ENCODE measurements around the gene ITGA1. TPM values are rescaled to one million over a fixed set of nuclear protein-coding genes. Genes with fewer than 3 reads are reported as not detected.
A peak's percentile ranks its signal among the peaks of the same experiment; 100 is the strongest.

ITGA1 gene
- total and polyA plus RNA-seq, 2 of the 8 experiments (the other 6 are each of a cell fraction or from before 2014, with no cell fraction given): 2.3 to 9.0 TPM

GRCh38 chr5:52788505-52788821, 747 bp downstream of the ITGA1 start:
- Histone ChIP-seq H3K9me3 (ENCODE audit: insufficient read depth in 2 of 2, low read depth in 1 of 2, low read length in 1 of 2) (no peaks in the 10 kb centered on the region), H2AK5ac (ENCODE audit: low read depth, low read length) (no peak overlapping the region), H3K23ac (ENCODE audit: insufficient read length) (no peak overlapping the region), H3K18ac (ENCODE audit: extremely low read depth, low read length) (no peak overlapping the region), H2AFZ (ENCODE audit: low read length) (0 out of 2 replicates have a peak overlapping the region, but pooled peaks have one; percentile 21), H3K4me2 (ENCODE audit: insufficient read depth in 1 of 2, low read depth in 2 of 2, low read length in 2 of 2) (peak overlapping the region; percentile 81 to 88), H3K27me3 (replicated peaks in 1 of 4; ENCODE audit: control insufficient read depth in 3 of 4, extremely low read depth in 1 of 4, insufficient read depth in 3 of 4, low read length in 3 of 4) (no peaks in the 10 kb centered on the region), H3K14ac (ENCODE audit: insufficient read length) (no peak overlapping the region), H4K5ac (ENCODE audit: insufficient read length, low read depth, low read length) (no peak overlapping the region), H2BK5ac (ENCODE audit: low read depth, low read length) (peak overlapping the region; percentile 67; the same call in 1 of the 2 replicates), H3K9ac (replicated peaks in 1 of 4; ENCODE audit: extremely low read depth in 1 of 4, low read depth in 3 of 4, low read length in 3 of 4) (peak overlapping the region in 1 of 4 experiments; percentile 47; a peak in 4 of 7 replicates), H3K4ac (replicated peaks; ENCODE audit: insufficient read length, low read depth, low read length) (no peak overlapping the region), H3K79me2 (ENCODE audit: control insufficient read depth in 1 of 2, insufficient read depth in 2 of 2, low read length in 2 of 2) (0 out of 4 replicates have a peak, but pooled peaks cover 0 to 7% of the 10 kb centered on the region in 2 experiments), H3K36me3 (ENCODE audit: control insufficient read depth in 2 of 4, insufficient read depth in 4 of 4, low read length in 3 of 4) (0 out of 8 replicates have a peak, but pooled peaks cover 0 to 3% (median 0%) of the 10 kb centered on the region in 4 experiments), H3K79me1 (ENCODE audit: low read depth, low read length) (no peaks in the 10 kb centered on the region), H3K27ac (ENCODE audit: low read depth, low read length) (no peak overlapping the region), H3K23me2 (ENCODE audit: low read depth, low read length) (peaks cover 10% of the 10 kb centered on the region; the same call in 1 of the 2 replicates), H4K20me1 (replicated peaks in 1 of 2; ENCODE audit: control insufficient read depth in 1 of 2, insufficient read depth in 2 of 2, low read length in 2 of 2) (no peaks in the 10 kb centered on the region), H4K91ac (replicated peaks; ENCODE audit: insufficient read length, low read length) (no peak overlapping the region), H2BK120ac (replicated peaks; ENCODE audit: low read depth, low read length) (no peak overlapping the region), H2BK15ac (ENCODE audit: low read length) (no peak overlapping the region), H4K8ac (ENCODE audit: extremely low read depth, insufficient read depth, low read length) (no peak overlapping the region), H3K4me1 (replicated peaks in 1 of 4; ENCODE audit: control insufficient read depth in 3 of 4, insufficient read depth in 4 of 4, low read length in 3 of 4) (peaks cover 0 to 2% (median 0%) of the 10 kb centered on the region in 4 experiments; a peak in 1 of 7 replicates), H3K56ac (replicated peaks; ENCODE audit: insufficient read length, low read depth, low read length) (no peak overlapping the region), H2BK12ac (ENCODE audit: low read depth, low read length) (no peak overlapping the region), H3K4me3 (ENCODE audit: extremely low read depth in 1 of 4, insufficient read depth in 2 of 4, low read depth in 3 of 4, low read length in 4 of 4) (peak overlapping the region; percentile 70 to 96 (median 80)), H2BK20ac (ENCODE audit: low read length) (no peak overlapping the region)
- ChIA-PET POLR2A (ENCODE audit: partially characterized antibody) (interaction anchor here (1.7 kb wide), 1 partner anchor 12 kb away, joined by 29 read pairs; no protein-coding TSS in a partner anchor), CTCF (ENCODE audit: partially characterized antibody) (interaction anchor here (0.7 to 5.1 kb wide), 6 partner anchors 8 to 109 kb away, joined by 3 to 39 read pairs (median 3); no protein-coding TSS in a partner anchor)
- DNase-seq (ENCODE audit: low read depth in 1 of 2, low spot score in 2 of 2): no peak
- no peak for FAIRE-seq
- WGBS, 2 experiments (ENCODE audit: extremely low coverage in 1 of 2, insufficient coverage in 1 of 2, insufficient read length in 1 of 2, insufficient replicate concordance in 2 of 2, low coverage in 1 of 2, low lambda C conversion rate in 2 of 2, missing lambda C conversion rate in 1 of 2): 1% methylated on average over 5 of the region's 7 CpGs; no CpG with 5 or more reads in 1 of the 2 experiments
- TF ChIP-seq CHD2 (IDR thresholded peaks at IDR 0.05; ENCODE audit: low read length): no peak
- TF ChIP-seq ZNF274 (IDR thresholded peaks at IDR 0.05; ENCODE audit: borderline replicate concordance, extremely low read depth, low read length): no peak
- peak; percentile 60 for TF ChIP-seq TEAD4 (IDR thresholded peaks at IDR 0.05; ENCODE audit: low read depth, low read length)
- TF ChIP-seq KDM4A (IDR thresholded peaks at IDR 0.05; ENCODE audit: low read depth, low read length, severe bottlenecking): peak; percentile 51
